ENCODE data around the gene PIP5K1B. TPM values are rescaled to one million over a fixed set of nuclear protein-coding genes. Genes with fewer than 3 reads are reported as not detected.

PIP5K1B gene
- total RNA-seq, 1 experiment from 2014 or later = 10.3 TPM

GRCh38 chr9:68867066-68867465 is 162.0 kb downstream of the PIP5K1B start:
- no peaks in the 10 kb centered on the region for H3K9me3 ChIP-seq
- Mint-ChIP-seq H3K27me3 (ENCODE audit: insufficient read depth, unreplicated experiment) (no peaks in the 10 kb centered on the region), H3K27ac (ENCODE audit: unreplicated experiment) (no peak overlapping the region), H3K36me3 (ENCODE audit: insufficient read depth, unreplicated experiment) (peaks cover 5% of the 10 kb centered on the region), H3K4me1 (ENCODE audit: low read depth, unreplicated experiment) (no peaks in the 10 kb centered on the region), H3K9me3 (ENCODE audit: unreplicated experiment) (no peaks in the 10 kb centered on the region), H3K4me3 (ENCODE audit: unreplicated experiment) (no peak overlapping the region)
- no peak for DNase-seq
- TF ChIP-seq, protein P1, sequence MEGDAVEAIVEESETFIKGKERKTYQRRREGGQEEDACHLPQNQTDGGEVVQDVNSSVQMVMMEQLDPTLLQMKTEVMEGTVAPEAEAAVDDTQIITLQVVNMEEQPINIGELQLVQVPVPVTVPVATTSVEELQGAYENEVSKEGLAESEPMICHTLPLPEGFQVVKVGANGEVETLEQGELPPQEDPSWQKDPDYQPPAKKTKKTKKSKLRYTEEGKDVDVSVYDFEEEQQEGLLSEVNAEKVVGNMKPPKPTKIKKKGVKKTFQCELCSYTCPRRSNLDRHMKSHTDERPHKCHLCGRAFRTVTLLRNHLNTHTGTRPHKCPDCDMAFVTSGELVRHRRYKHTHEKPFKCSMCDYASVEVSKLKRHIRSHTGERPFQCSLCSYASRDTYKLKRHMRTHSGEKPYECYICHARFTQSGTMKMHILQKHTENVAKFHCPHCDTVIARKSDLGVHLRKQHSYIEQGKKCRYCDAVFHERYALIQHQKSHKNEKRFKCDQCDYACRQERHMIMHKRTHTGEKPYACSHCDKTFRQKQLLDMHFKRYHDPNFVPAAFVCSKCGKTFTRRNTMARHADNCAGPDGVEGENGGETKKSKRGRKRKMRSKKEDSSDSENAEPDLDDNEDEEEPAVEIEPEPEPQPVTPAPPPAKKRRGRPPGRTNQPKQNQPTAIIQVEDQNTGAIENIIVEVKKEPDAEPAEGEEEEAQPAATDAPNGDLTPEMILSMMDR (IDR thresholded peaks at IDR 0.05; ENCODE audit: insufficient read depth in 1 of 2, low read depth in 1 of 2, low read length in 1 of 2, severe bottlenecking in 1 of 2, unreplicated experiment in 1 of 2) = no peak
- ChIA-PET POLR2A (no interaction called here), CTCF (no interaction called here)
- H3K27me3 ChIP-seq (replicated peaks; ENCODE audit: control insufficient read depth, insufficient read depth, low read length) = no peaks in the 10 kb centered on the region
- no peaks in the 10 kb centered on the region for H3K4me1 ChIP-seq
- intact Hi-C loops (cut with micrococcal nuclease; ENCODE audit: unreplicated experiment) = no loop called here
- no peaks in the 10 kb centered on the region for H3K36me3 ChIP-seq (ENCODE audit: control insufficient read depth, insufficient read depth, low read length)
- no TSS peak for BruUV-seq (replicated peaks)
- no peak overlapping the region for H3K4me3 ChIP-seq (ENCODE audit: low read depth, low read length)

DNA sequence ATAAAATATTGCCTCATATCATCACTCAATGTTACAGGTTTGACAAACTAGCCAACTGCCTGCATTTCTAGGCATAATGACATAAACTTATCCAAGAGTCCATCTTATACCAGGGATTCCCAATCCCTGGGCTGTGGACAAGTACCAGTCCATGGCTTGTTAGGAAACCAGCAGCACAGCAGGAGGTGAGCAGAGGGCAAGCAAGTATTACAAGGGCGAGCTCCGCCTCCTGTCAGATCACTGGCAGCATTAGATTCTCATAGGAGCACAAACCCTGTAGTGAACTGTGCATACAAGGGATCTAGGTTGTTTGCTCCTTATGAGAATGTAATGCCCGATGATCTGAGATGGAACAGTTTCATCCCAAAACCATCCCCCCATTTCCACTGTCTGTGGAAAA is 164.0 kb downstream of the PIP5K1B start:
- no peaks in the 10 kb centered on the region for H3K9me3 ChIP-seq
- no peaks in the 10 kb centered on the region for H3K27me3 ChIP-seq (replicated peaks; ENCODE audit: control insufficient read depth, insufficient read depth, low read length)
- TF ChIP-seq, protein P1 (IDR thresholded peaks at IDR 0.05; ENCODE audit: insufficient read depth in 1 of 2, low read depth in 1 of 2, low read length in 1 of 2, severe bottlenecking in 1 of 2, unreplicated experiment in 1 of 2) = no peak
- H3K36me3 Mint-ChIP-seq (ENCODE audit: insufficient read depth, unreplicated experiment) = peaks cover 5% of the 10 kb centered on the region
- ChIA-PET CTCF (no interaction called here), POLR2A (no interaction called here)
- H3K27me3 Mint-ChIP-seq (ENCODE audit: insufficient read depth, unreplicated experiment) = no peaks in the 10 kb centered on the region
- no TSS peak for BruUV-seq (replicated peaks)
- DNase-seq = no peak
- H3K9me3 Mint-ChIP-seq (ENCODE audit: unreplicated experiment) = no peaks in the 10 kb centered on the region
- H3K36me3 ChIP-seq (ENCODE audit: control insufficient read depth, insufficient read depth, low read length) = no peaks in the 10 kb centered on the region
- intact Hi-C loops (cut with micrococcal nuclease; ENCODE audit: unreplicated experiment) = no loop called here
- no peaks in the 10 kb centered on the region for H3K4me1 ChIP-seq
- no peaks in the 10 kb centered on the region for H3K4me1 Mint-ChIP-seq (ENCODE audit: low read depth, unreplicated experiment)
- no peak overlapping the region for H3K4me3 Mint-ChIP-seq (ENCODE audit: unreplicated experiment)
- H3K27ac Mint-ChIP-seq (ENCODE audit: unreplicated experiment) = no peak overlapping the region
- H3K4me3 ChIP-seq (ENCODE audit: low read depth, low read length) = no peak overlapping the region

GRCh38 chr9:68870086-68870485 is 165.0 kb downstream of the PIP5K1B start:
- Histone ChIP-seq H3K4me1 (no peaks in the 10 kb centered on the region), H3K36me3 (ENCODE audit: control insufficient read depth, insufficient read depth, low read length) (no peaks in the 10 kb centered on the region), H3K4me3 (ENCODE audit: low read depth, low read length) (no peak overlapping the region), H3K27me3 (replicated peaks; ENCODE audit: control insufficient read depth, insufficient read depth, low read length) (no peaks in the 10 kb centered on the region), H3K9me3 (no peaks in the 10 kb centered on the region)
- Mint-ChIP-seq H3K27me3 (ENCODE audit: insufficient read depth, unreplicated experiment) (no peaks in the 10 kb centered on the region), H3K4me3 (ENCODE audit: unreplicated experiment) (no peak overlapping the region), H3K36me3 (ENCODE audit: insufficient read depth, unreplicated experiment) (peaks cover 5% of the 10 kb centered on the region), H3K4me1 (ENCODE audit: low read depth, unreplicated experiment) (no peaks in the 10 kb centered on the region), H3K9me3 (ENCODE audit: unreplicated experiment) (no peaks in the 10 kb centered on the region), H3K27ac (ENCODE audit: unreplicated experiment) (no peak overlapping the region)
- TF ChIP-seq, protein P1 (IDR thresholded peaks at IDR 0.05; ENCODE audit: insufficient read depth in 1 of 2, low read depth in 1 of 2, low read length in 1 of 2, severe bottlenecking in 1 of 2, unreplicated experiment in 1 of 2) = no peak
- ChIA-PET CTCF (no interaction called here), POLR2A (no interaction called here)
- intact Hi-C loops (cut with micrococcal nuclease; ENCODE audit: unreplicated experiment) = no loop called here
- DNase-seq = no peak
- BruUV-seq (replicated peaks) = no TSS peak

Data from Caco-2 (cell line).